Activated CD4-positive, alpha-beta T cell treated with anti-CD3 and anti-CD28 coated beads for 24 hours (primary cell): ENCODE measurements around the gene C1orf74.

Experiments used
- DNase-seq, 2 donors: peaks; one replicate each; pipeline ENCODE4 v3.0.0-alpha.2; 2020; ENCODE audit warnings: low read depth in 2 of 2

Gene C1orf74

DNA sequence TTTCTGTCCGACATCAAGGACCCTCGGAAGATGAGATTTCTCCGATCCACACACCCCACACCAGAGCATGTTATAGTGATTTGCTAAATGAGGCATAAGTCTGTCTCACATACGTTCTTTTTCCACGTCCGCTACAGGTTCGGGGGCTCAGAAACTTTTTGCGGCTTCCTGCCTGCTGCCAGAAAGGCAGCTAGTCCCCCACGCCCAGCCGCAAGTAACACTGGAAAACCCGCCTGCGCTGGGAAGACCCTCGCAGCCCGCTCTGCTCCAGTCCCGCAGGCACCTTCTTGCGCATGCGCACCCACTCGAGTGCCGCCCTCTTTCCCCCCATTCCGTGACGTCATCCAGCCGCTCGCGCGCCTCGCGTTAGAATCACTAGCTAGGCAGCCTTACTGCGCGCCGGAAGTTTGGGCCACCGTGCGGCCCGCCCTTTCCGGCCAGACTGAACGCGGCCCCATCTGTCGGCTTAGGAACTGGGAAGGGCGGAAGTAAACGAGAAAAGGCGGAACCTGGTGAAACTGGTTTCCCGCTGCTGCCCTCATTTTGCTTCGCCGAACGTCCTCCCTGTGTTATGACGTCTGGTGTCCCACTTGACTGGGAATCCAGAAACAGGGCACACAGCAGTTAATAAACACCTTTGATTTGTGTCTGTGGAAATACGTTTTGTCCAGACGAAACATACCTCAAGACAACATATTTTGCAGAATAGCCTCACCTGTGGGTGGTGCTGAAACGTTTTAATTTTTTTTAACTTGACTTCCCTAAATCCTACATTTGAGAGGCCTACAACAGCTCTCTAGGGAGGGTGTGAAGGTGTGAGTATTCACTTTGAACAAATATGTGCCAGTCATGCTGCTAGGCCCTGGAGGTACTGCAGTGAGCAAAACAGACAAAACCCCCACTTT is at the start of gene C1orf74:
C1orf74 (minus strand) TSS at position 295 of the 905 bp plus-strand sequence. CDS start 925 bp downstream, outside the sequence.
- peak; percentile 98 to 99 for DNase-seq

DNA sequence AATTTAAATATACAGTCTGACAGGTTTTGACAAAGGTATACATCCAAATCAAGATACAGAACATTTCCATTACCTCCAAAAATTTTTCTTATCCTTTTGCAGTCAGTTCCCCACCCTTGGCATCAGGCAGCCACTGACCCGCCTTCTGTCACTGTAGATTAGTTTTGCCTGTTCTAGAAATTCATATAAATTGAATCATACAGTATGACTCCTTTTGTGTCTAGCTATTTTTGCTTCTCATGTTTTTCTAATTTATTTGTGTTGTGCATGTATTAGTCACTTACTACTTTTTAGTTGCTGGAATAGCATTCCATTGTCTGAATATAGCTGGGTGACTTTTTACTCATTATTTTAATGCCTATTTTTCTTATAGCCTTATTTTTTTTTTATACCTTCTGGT is 47.3 kb upstream of the C1orf74 start:
- DNase-seq = no peak

DNA sequence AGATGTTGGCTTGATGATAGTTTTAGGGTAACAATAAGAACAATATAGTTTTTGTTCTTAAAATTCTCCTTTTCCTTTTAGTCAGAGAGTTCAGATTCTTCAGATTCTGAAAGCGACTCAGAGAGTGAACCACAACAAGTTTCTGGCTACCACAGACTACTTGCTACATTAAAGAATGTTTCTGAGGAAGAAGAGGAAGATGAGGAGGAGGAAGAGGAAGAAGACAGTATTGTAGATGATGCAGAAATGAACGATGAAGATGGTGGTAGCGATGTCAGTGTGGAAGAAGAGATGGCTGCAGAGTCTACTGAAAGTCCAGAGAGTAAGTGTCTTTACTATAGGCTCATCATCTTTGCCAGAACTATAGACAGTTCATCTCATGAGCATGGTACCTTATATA is 46.4 kb upstream of the C1orf74 start:
- DNase-seq = no peak

DNA sequence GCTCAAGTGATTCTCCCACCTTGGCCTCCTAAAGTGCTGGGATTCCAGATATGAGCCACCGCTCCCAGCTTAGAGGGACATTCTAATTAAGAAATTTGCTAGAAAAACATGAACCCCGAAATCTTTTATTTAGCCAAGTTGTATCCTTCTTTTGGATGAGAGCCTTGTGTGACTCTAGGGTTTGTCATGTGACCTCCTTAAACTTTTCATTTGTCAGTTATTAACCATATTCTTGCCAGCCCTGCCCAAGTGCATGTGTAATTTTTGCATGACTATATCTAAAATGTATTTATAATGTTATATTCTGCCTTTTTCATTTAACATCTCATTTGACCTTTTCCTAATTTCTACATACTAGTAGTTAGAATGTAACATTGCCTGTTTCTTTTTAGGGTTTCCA is 45.4 kb upstream of the C1orf74 start:
- DNase-seq = no peak

DNA sequence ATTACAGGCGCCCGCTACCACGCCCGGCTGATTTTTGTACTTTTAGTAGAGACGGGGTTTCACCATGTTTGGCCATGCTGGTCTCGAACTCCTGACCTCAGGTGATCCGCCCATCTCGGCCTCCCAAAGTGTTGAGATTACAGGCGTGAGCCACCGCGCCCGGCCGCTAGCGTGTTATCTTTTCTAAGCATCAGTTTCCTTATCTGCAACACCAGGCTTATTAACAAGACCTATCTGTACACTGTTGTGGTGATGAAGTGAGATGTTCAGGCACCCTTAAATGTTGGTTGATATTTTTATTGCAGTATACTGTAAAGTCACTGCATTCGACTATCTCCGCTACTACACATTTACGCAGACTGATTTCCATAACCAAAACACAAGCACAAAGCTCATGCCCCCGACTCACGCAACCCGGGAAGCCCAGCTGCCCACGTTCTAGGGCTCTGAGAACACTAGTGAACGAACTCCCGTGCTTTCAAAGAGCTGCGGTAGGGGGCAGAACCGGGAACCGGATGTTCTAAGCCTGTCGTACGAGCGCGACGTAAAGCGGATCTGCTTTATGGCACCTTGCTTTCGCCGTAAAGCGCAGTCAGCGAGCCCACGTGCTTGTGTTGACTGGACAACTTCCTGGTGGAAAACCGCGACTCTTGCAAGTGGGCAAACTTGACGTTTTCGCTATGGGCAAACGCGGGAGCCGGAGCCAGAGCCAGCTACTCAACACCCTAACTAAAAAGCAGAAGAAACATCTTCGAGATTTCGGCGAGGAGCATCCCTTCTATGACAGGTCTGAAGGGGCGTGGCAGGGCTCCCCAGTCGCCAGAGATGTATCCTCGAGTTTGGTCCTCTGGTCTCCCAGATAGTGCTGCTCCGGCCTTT is 43.3 kb upstream of the C1orf74 start, which contains the start of gene UTP25:
UTP25 (plus strand) TSS at position 589 of the 879 bp plus-strand sequence; CDS start at position 681, 92 bp downstream.
- peak; percentile 90 to 93 for DNase-seq

DNA sequence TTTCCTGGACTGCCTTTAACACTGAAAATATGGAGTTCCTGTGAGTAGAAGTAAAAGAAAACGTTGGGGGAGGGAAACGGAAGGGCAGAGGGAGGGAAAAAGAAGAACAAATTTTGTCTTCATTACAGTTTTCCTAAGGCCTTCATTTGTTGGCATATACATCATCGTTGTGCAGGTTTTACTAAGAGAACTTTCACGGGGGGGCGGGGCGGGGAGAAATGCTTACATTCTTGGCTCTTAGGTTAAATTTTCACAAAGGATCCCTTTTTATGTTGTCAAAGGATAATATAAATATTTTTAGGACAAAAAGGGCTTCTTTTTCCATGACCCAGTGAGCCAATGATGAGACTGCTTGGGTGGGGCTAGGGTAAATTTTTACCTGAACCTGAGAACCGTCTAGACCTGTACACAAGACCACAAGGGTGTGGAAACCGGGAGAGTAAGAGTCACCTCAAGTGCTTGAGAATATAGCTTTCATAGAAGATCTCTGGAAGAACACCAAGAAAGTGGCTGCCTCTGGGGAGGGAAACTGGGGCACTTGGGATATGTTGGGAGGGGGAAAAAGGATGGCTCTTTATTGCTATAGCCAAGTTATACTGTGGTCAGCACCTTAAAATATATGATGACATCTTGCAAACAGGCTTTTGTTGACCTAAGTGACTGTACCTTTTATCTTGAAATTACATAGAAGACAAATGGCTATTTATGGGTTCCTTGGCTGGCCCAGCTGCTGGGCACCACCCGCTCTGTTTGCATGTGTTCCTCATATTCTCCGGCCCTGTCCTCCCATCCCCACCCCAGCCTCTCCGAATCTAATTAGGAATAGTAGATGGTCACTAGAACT is 41.5 kb upstream of the C1orf74 start:
- DNase-seq = no peak

DNA sequence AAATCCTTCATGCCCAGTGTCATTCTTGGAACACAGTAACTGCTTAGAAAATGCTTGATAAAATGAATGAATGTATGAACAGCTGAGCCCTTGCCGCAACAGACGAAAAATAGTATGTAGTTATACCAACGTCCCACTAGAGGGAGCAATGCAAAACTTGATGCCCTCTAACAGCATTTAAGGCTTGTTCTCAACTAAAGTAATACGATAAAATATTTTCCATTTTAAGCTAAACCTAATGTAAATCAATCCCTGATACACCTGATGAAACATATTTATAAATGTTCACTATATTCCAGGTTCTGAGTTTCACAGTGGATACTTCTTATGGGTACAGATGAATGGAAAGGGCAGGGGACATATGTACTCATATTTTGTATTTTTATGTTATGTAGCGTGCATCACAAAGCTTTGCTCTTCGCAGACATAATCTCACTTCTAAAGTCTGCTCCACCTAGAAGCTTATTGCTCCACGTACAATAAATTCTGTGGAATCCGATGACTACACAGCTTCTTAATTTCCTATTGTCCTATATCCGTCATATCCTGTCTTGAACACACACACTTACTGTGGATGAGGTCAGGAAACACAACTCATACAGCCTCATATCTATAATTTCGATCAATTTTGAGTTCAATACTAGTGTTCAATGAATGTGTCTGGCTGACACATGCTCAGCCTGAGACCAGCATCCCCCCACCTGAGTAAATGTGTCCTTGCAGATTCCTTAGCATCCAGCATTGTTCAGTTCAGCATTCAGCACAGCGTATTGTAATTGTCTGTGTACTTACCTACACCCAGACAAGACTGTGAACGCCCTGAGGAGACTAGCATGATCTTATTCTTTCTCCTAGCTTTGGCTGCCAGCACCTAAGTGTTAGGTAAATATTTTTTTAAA is 39.0 kb upstream of the C1orf74 start:
- no peak for DNase-seq

DNA sequence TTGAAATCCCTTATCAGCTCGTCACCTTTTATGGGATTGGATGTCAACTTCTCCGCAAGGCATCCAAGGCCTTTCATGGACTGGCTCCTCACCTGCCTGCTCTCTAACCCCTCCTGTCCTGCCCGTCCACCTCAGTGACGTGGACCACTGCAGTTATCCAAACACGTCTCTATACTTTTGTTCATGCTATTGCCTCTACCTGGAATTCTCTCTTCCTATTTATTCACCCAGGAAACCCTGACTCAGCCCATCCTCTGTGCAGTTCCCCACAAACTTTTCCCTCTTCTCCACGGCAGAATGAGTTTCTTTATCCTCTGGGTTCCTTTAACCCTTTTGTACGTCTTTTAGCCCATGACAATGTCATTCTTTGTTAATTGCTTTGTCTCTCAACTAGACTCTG is 38.3 kb upstream of the C1orf74 start:
- DNase-seq = no peak

DNA sequence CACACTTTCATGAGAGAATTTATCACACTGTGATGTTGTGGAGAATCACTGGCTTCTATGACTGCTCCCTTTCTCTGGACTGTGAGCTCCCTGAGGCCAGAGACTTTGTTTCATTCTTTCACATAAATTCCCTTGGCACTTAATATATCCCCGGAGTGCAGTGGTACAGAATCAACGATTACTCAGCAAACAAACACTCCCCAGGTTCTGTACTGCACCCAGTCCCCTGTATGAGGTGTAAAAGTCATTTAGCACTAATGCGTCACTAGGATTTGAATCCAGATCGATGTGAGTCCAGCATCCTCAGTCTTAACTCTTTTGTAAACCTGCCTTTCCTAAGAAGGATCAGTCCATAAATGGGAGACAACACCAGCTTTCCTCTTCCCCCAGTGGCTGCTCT is 36.6 kb upstream of the C1orf74 start:
- DNase-seq = no peak

DNA sequence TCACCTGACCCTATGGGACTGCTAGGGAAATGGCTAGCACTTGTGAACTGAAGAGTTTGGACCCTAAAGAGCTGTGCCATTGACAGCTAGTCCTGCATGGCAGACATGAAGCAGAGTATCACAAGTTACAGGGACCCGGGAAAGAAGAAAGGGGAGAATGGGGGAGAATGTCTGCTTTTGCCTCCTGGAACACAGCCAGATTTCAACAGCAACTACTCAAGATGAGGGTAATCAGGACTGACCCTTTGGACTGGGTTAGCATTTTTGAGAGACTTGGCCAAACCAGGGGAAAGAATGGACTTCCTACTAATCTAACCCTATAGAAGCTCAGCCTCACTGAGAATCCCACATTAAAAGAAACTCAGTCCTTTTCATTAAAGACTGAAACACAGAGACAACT is 34.7 kb upstream of the C1orf74 start:
- DNase-seq = no peak

DNA sequence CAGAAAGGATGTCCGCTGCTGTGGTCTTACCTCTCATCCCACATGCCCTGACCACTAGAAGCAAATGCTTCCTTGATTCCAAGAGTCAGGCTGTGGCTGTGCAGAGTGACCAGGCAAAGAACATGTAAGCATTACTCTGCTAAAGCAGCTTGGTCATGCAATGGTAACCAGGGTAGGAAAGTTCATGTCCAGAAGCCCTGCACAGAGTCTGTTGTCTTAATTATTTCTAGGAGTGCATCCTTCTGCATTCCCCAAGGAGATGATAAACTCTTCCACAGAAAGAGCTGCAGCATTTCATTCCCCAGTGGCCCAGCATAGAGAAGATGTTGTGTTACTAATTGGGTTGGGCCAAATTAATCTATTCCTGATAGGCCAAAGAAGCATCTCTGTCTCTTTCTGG is 33.3 kb upstream of the C1orf74 start:
- no peak for DNase-seq

DNA sequence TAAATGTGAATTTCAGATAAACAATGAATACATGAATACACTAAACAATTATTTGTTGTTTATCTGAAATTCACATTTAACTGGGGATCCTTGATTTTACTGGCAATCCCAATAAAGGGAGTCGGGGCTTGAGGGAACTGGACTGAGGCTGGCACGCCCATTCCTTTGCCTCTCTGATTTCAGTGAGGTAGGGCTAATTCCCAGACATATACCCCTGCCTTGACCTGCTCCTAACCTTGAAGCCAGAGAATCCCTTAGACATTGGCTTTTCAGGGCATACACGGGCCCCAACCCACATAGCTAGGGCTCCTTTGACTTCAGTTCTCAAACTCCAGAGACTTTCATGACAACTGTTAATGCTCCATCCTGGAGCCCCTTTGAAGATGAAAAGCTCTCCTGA is 32.6 kb upstream of the C1orf74 start:
- no peak for DNase-seq

DNA sequence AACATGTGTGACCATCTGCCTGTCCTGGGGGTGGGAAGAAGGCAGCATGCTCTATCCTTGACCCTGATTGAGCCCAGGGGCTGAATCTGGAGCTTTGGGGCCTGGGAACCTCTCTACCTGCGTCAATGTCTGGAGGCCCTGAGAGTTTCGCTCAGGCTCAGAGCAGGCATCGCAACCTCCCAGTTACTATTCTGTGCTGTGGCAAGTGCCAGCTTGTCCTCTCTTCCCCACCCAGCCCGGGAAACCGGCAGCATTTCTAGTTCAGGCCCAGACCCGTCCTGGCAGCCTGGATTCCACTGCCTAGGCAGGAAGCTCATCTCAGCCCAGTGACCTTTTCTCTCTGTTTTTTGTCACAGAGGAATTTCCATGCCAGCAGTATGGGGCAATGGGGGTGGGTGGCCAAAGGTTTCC is 31.6 kb upstream of the C1orf74 start:
- DNase-seq = no peak

DNA sequence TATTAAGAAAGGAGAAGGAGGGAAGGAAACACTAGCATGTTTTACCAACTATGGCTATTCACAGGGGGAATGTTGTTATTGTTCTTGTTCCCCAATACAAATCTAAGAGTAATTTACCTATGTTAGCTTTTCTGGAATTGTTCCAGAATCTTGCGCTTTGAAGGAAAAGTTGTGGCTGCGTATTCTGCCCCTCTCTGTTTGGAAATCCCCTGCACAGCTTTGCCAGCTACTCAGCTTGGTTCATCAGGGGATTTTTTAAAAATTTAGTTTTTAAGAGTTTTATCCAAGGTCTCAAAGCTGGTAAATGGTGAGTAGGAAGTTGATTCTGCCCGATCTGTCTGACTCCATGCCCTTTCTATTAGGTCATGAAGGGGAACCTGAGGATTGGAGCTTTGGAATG is 31.1 kb upstream of the C1orf74 start:
- no peak for DNase-seq

DNA sequence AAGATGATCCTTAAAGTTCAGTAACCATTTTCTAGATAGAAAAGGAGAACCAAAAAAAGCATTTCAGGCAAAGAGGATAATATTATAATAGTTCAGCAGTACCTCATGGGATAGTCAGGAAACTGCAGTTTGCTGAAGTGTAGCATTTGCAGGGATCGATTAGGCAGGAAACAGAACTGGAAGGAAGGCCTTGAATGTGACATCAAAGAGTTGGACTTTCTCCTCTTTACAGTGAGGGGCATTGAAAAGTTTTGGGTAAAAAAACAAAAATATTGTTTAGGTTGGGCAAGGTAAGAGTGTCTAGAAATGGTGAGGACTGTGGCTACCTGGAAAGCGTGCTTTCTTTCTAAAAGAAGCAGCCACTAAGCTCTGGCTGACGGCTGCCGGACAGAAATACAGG is 29.5 kb upstream of the C1orf74 start:
- DNase-seq = no peak

DNA sequence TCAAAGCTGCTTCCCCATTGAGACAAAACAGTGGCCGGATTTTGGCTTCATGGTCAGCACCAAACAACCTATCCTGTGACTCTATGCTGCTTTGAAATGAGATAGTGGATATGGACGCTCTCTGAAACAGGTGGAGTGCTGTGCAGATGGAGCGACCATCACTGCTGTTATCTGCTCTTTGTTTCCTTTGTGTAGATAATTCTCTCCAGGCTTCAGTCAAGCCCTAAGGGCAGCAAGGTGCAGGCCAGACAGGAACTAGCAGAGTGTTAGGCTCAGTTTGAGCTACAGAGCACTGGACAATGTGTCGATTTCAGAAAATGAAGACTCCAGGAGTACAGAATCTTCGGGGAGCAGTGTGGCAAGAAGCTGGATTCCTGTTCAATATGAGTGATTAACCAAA is 26.4 kb upstream of the C1orf74 start:
- no peak for DNase-seq

DNA sequence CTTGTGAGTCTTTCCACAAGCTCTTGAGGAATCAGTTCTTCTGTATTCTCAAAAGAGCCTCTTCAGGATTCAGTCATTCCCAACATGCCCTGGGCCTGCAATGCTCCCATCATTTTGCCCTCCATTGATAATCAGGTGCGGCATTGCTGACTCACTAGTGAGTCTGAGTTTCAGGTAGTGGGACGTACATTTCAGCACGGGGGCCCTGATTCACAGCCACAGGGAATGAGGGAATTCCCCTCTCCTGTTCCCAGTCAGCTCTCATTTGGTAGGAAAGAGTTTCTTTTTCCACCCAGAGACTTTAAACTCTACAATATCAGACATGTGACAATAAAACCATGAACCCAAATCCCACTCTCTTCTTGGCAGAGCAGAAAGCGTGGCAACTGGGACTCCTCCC is 25.3 kb upstream of the C1orf74 start:
- no peak for DNase-seq

DNA sequence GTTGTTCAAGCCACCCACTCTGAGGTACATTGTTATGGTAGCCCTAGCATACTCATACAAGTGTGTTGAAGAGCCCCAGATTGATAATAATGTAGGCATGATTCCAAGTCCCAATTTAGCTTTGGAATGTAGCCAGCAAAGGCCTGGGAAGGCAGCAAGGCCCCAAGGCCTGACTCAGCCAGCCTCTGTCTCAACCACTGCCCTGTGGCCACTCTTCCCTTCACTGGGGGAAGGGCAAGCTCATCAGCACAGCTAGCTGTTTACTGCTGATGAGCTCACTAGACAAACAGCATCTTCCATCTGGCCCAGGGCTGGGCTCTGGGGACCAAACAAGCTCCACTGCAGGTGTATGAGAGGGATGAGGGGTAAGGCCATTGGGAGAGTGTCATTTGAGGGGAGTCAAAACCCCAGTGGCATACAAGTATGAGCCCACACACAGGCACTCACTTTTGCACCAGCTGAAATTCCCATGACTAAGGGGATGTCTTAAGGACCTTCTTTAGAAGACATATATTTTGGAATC is 23.8 kb upstream of the C1orf74 start:
- no peak for DNase-seq

DNA sequence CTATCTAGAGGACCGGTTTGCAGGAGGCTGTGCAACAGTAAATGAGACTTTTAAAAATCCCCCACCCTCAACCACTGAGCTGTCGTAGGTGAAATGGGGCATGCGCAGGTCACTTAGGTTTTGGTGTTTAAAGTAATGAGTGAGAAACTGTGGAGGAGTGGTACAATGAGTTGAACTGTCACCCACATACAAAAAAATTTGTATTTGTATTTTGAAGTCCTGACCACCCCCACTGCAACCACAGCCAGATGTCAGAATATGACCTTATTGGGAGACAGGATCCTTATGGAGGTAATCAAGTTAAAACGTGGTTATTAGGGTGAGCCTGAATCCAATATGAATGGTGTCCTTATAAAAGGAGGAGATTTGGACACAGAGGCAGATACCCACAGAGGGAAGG is 23.1 kb upstream of the C1orf74 start:
- no peak for DNase-seq
